HG02973 (cell line): ENCODE results near the gene UBE2J1.
A peak's percentile ranks its signal among the peaks of the same experiment; 100 is the strongest.
"Not testable (repeated sequence)": the region's sequence is repeated elsewhere in the genome, so short reads cannot be mapped to it uniquely, and the experiment has no call there.

ENCODE experiments used
- ATAC-seq: cut with Tn5 transposase; IDR thresholded peaks from one replicate; pipeline ENCODE4 v1.9.1; 2021; ENCODE audit warnings: moderate library complexity; ENCODE audit not compliant: unreplicated experiment

The UBE2J1 gene

GRCh38 chr6:89295116-89295515, 57.4 kb downstream of the UBE2J1 start:
- not testable (repeated sequence) for ATAC-seq

- ATAC-seq, result no peak
Observed at GRCh38 chr6:89291256-89291819, 61.2 kb downstream of the UBE2J1 start.

GRCh38 chr6:89290401-89291155, 61.9 kb downstream of the UBE2J1 start:
- no peak for ATAC-seq

- ATAC-seq, result no peak
Observed at GRCh38 chr6:89289710-89290109, 62.8 kb downstream of the UBE2J1 start.

GRCh38 chr6:89287351-89288028, 65.0 kb downstream of the UBE2J1 start:
- ATAC-seq, result no peak

GRCh38 chr6:89286516-89286915, 66.0 kb downstream of the UBE2J1 start:
- no peak for ATAC-seq

GRCh38 chr6:89284963-89285735, 67.4 kb downstream of the UBE2J1 start:
- ATAC-seq, result no peak

- no peak for ATAC-seq
Observed at GRCh38 chr6:89284081-89284480, 68.4 kb downstream of the UBE2J1 start.

GRCh38 chr6:89282749-89283148, 69.8 kb downstream of the UBE2J1 start:
- ATAC-seq, result no peak

GRCh38 chr6:89281779-89282246, 70.7 kb downstream of the UBE2J1 start:
- peak; percentile 97 for ATAC-seq

- ATAC-seq, result no peak
Observed at GRCh38 chr6:89278956-89279355, 73.6 kb downstream of the UBE2J1 start.
